H1 (cell line): ENCODE measurements around the gene KCMF1. TPM values are rescaled to one million over a fixed set of nuclear protein-coding genes. Genes with fewer than 3 reads are reported as not detected.
A peak's percentile ranks its signal among the peaks of the same experiment; 100 is the strongest.

Experiments used
- CTCF ChIA-PET: fragments of 300-600 bp; sonication (Branson Sonifier 250); formaldehyde crosslinking; loops from one replicate; lab custom pipeline; 2021; ENCODE audit not compliant: partially characterized antibody; lab: Charles Lee
- POLR2A ChIA-PET: fragments of 300-600 bp; sonication (Branson Sonifier 250); formaldehyde crosslinking; loops from one replicate; lab custom pipeline; 2021; ENCODE audit warnings: inconsistent platforms; ENCODE audit not compliant: partially characterized antibody; lab: Charles Lee
- DNase-seq, 2 experiments: peaks; one replicate each; pipeline versions ENCODE4 v3.0.0 to v3.0.0-alpha.2; 2010 to 2022; ENCODE audit warnings: low spot score in 2 of 2, low read depth in 1 of 2, mixed read lengths in 1 of 2
- FAIRE-seq: peaks from 2 replicates; lab custom pipeline; 2011; peaks lifted over from hg19 to GRCh38; lab: Jason Lieb, UNC
- H2AFZ ChIP-seq: 2 replicates; pipeline ENCODE4 v1.8.1; 2012; ENCODE audit warnings: low read length, inconsistent platforms
- H2AK5ac ChIP-seq: 2 replicates; pipeline ENCODE4 v1.6.1; 2013; ENCODE audit warnings: low read depth, low read length
- H2BK120ac ChIP-seq: replicated peaks from 2 replicates; pipeline ENCODE3; 2013; ENCODE audit warnings: low read depth, low read length, inconsistent platforms
- H2BK12ac ChIP-seq: 2 replicates; pipeline ENCODE4 v1.6.1; 2013; ENCODE audit warnings: low read depth, low read length
- H2BK15ac ChIP-seq: 2 replicates; pipeline ENCODE4 v1.6.1; 2013; ENCODE audit warnings: low read length
- H2BK20ac ChIP-seq: 2 replicates; pipeline ENCODE4 v1.6.1; 2013; ENCODE audit warnings: low read length
- H2BK5ac ChIP-seq: 2 replicates; pipeline ENCODE4 v1.6.1; 2013; ENCODE audit warnings: low read depth, low read length
- H3K14ac ChIP-seq: 2 replicates; pipeline ENCODE4 v1.6.1; 2013; ENCODE audit warnings: inconsistent platforms; ENCODE audit not compliant: insufficient read length
- H3K18ac ChIP-seq: 2 replicates; pipeline ENCODE4 v1.6.1; 2013; ENCODE audit warnings: low read length; ENCODE audit errors: extremely low read depth
- H3K23ac ChIP-seq: 2 replicates; pipeline ENCODE4 v1.6.1; 2013; ENCODE audit warnings: inconsistent platforms; ENCODE audit not compliant: insufficient read length
- H3K23me2 ChIP-seq: 2 replicates; pipeline ENCODE4 v1.6.1; 2013; ENCODE audit warnings: low read depth, low read length
- H3K27ac ChIP-seq: 2 replicates; pipeline ENCODE4 v1.6.1; 2011; ENCODE audit warnings: low read depth, low read length, inconsistent platforms
- H3K27me3 ChIP-seq, 4 experiments: replicated peaks in 1 of 4; 1 replicate in 1 of 4; 2 replicates in 3 of 4; pipeline versions ENCODE4 v1.6.1 to v1.8.1; 2011 to 2013; ENCODE audit warnings: low read length in 3 of 4, mild to moderate bottlenecking in 3 of 4, inconsistent platforms in 2 of 4, mixed read lengths in 2 of 4, moderate library complexity in 1 of 4; ENCODE audit not compliant: control insufficient read depth in 3 of 4, insufficient read depth in 3 of 4; ENCODE audit errors: extremely low read depth in 1 of 4
- H3K36me3 ChIP-seq, 4 experiments: 2 replicates each; pipeline versions ENCODE4 v1.6.1 to v1.8.1; 2011 to 2013; ENCODE audit warnings: mild to moderate bottlenecking in 4 of 4, low read length in 3 of 4, moderate library complexity in 2 of 4, control low read depth in 1 of 4, inconsistent platforms in 1 of 4; ENCODE audit not compliant: insufficient read depth in 4 of 4, control insufficient read depth in 2 of 4
- H3K4ac ChIP-seq: replicated peaks from 2 replicates; pipeline ENCODE3; 2013; ENCODE audit warnings: low read length, low read depth, mixed read lengths, inconsistent platforms; ENCODE audit not compliant: insufficient read length
- H3K4me1 ChIP-seq, 4 experiments: replicated peaks in 1 of 4; 1 replicate in 1 of 4; 2 replicates in 3 of 4; pipeline versions ENCODE4 v1.6.1 to v1.8.1; 2011 to 2013; ENCODE audit warnings: low read length in 3 of 4, inconsistent platforms in 2 of 4, mixed read lengths in 1 of 4; ENCODE audit not compliant: insufficient read depth in 4 of 4, control insufficient read depth in 3 of 4
- H3K4me2 ChIP-seq, 2 experiments: 2 replicates each; pipeline versions ENCODE4 v1.6.1 to v1.8.1; 2011 to 2013; ENCODE audit warnings: low read depth in 2 of 2, low read length in 2 of 2, control low read depth in 1 of 2, inconsistent platforms in 1 of 2, mild to moderate bottlenecking in 1 of 2; ENCODE audit not compliant: insufficient read depth in 1 of 2
- H3K4me3 ChIP-seq, 4 experiments: fragments of 200-600, 300-600 bp in 1 of 4; sonication (generic), shearing (Covaris generic), sonication (Bioruptor Twin) in 1 of 4; 2 replicates each; pipeline versions ENCODE4 v1.5.1 to v1.8.1; 2011 to 2016; ENCODE audit warnings: low read length in 4 of 4, low read depth in 3 of 4, control low read depth in 2 of 4, inconsistent platforms in 2 of 4, mild to moderate bottlenecking in 2 of 4, mixed read lengths in 1 of 4, moderate library complexity in 1 of 4; ENCODE audit not compliant: insufficient read depth in 2 of 4; ENCODE audit errors: extremely low read depth in 1 of 4
- H3K56ac ChIP-seq: replicated peaks from 2 replicates; pipeline ENCODE3; 2013; ENCODE audit warnings: low read depth, mild to moderate bottlenecking, mixed read lengths, low read length, inconsistent platforms; ENCODE audit not compliant: insufficient read length
- H3K79me1 ChIP-seq: 2 replicates; pipeline ENCODE4 v1.6.1; 2013; ENCODE audit warnings: low read depth, low read length, control low read depth
- H3K79me2 ChIP-seq, 2 experiments: 2 replicates each; pipeline versions ENCODE4 v1.6.1 to v1.8.1; 2012 to 2013; ENCODE audit warnings: low read length in 2 of 2, mild to moderate bottlenecking in 2 of 2, inconsistent platforms in 1 of 2; ENCODE audit not compliant: insufficient read depth in 2 of 2, control insufficient read depth in 1 of 2
- H3K9ac ChIP-seq, 4 experiments: replicated peaks in 1 of 4; 1 replicate in 1 of 4; 2 replicates in 3 of 4; pipeline versions ENCODE4 v1.6.1 to v1.8.1; 2011 to 2013; ENCODE audit warnings: low read depth in 3 of 4, low read length in 3 of 4, control low read depth in 2 of 4, mild to moderate bottlenecking in 2 of 4, moderate library complexity in 2 of 4, inconsistent platforms in 1 of 4; ENCODE audit errors: extremely low read depth in 1 of 4
- H3K9me3 ChIP-seq, 2 experiments: 2 replicates each; pipeline versions ENCODE4 v1.6.1 to v1.8.1; 2012 to 2013; ENCODE audit warnings: mild to moderate bottlenecking in 2 of 2, moderate library complexity in 2 of 2, control low read depth in 1 of 2, inconsistent platforms in 1 of 2, low read depth in 1 of 2, low read length in 1 of 2, mixed read lengths in 1 of 2; ENCODE audit not compliant: insufficient read depth in 2 of 2
- H4K20me1 ChIP-seq, 2 experiments: replicated peaks in 1 of 2; 2 replicates each; pipeline versions ENCODE3 to v1.8.1; 2011 to 2013; ENCODE audit warnings: inconsistent platforms in 2 of 2, low read length in 2 of 2, mild to moderate bottlenecking in 1 of 2; ENCODE audit not compliant: insufficient read depth in 2 of 2, control insufficient read depth in 1 of 2
- H4K5ac ChIP-seq: 2 replicates; pipeline ENCODE4 v1.6.1; 2013; ENCODE audit warnings: low read length, low read depth, mixed read lengths, inconsistent platforms; ENCODE audit not compliant: insufficient read length
- H4K8ac ChIP-seq: 2 replicates; pipeline ENCODE4 v1.8.0; 2013; ENCODE audit warnings: mild to moderate bottlenecking, moderate library complexity, low read length, inconsistent platforms; ENCODE audit not compliant: insufficient read depth; ENCODE audit errors: extremely low read depth
- H4K91ac ChIP-seq: replicated peaks from 2 replicates; pipeline ENCODE3; 2013; ENCODE audit warnings: low read length, mixed read lengths, inconsistent platforms; ENCODE audit not compliant: insufficient read length
- BCL11A ChIP-seq, 2 experiments: IDR thresholded peaks; one replicate each; pipeline ENCODE4 v1.6.1; 2011; ENCODE audit warnings: low read depth in 2 of 2, low read length in 2 of 2, mild to moderate bottlenecking in 2 of 2
- CBX5 ChIP-seq: fragments of 300-800, 300-1000 bp; sonication (generic); IDR thresholded peaks from 2 replicates; pipeline ENCODE4 v1.7.1; 2016; ENCODE audit warnings: antibody characterized with exemption, low read length, low read depth
- CTBP2 ChIP-seq: IDR thresholded peaks from 2 replicates; pipeline ENCODE4 v1.7.0; 2011; ENCODE audit warnings: borderline replicate concordance, mild to moderate bottlenecking, moderate library complexity, mixed read lengths, low read length; ENCODE audit not compliant: insufficient read depth, insufficient read length
- POU5F1 ChIP-seq: IDR thresholded peaks from 2 replicates; pipeline ENCODE4 v1.6.1; 2011; ENCODE audit warnings: low read depth, mild to moderate bottlenecking, low read length, moderate library complexity
- RNF2 ChIP-seq: fragments of 200-900, 300-1000 bp; sonication (generic); IDR thresholded peaks from 2 replicates; pipeline ENCODE4 v1.7.1; 2016; ENCODE audit warnings: borderline replicate concordance, low read depth, mild to moderate bottlenecking, antibody characterized with exemption, low read length; ENCODE audit not compliant: poor library complexity, severe bottlenecking; ENCODE audit errors: missing control alignments
- SAP30 ChIP-seq: fragments of 300-600 bp; sonication (generic); IDR thresholded peaks from 2 replicates; pipeline ENCODE4 v1.7.1; 2012; ENCODE audit warnings: low read length, moderate library complexity, mild to moderate bottlenecking, inconsistent platforms; ENCODE audit not compliant: insufficient read depth, insufficient replicate concordance
- SP1 ChIP-seq: IDR thresholded peaks from 2 replicates; pipeline ENCODE4 v1.6.1; 2011; ENCODE audit warnings: low read depth, low read length
- SRF ChIP-seq: IDR thresholded peaks from 2 replicates; pipeline ENCODE4 v1.6.1; 2011; ENCODE audit warnings: mild to moderate bottlenecking, low read depth, low read length, moderate library complexity
- YY1 ChIP-seq: IDR thresholded peaks from 2 replicates; pipeline ENCODE4 v1.6.1; 2011; ENCODE audit warnings: low read depth, mild to moderate bottlenecking, low read length
- WGBS, 2 experiments: shearing (Covaris generic) in 1 of 2; methylation state at CpG; one replicate each; pipeline versions ENCODE4 v1.1.6 to v1.1.7; 2013 to 2015; ENCODE audit warnings: low lambda C conversion rate in 2 of 2, mixed read lengths in 2 of 2, inconsistent platforms in 1 of 2, low coverage in 1 of 2, missing lambda C conversion rate in 1 of 2; ENCODE audit not compliant: insufficient replicate concordance in 2 of 2, insufficient coverage in 1 of 2, insufficient read length in 1 of 2; ENCODE audit errors: extremely low coverage in 1 of 2, missing lambda C conversion rate in 1 of 2; 5-methylcytosine and 5-hydroxymethylcytosine counted together
- polyA plus RNA-seq, 7 experiments: library from polyadenylated mRNA; depleted of rRNA in 3 of 7; stranded (reverse) in 5 of 7; unstranded in 2 of 7; fragments of >200 nt in 5 of 7; fragments of 200-250 nt in 2 of 7; gene quantifications; 1 replicate in 5 of 7; 2 replicates in 1 of 7; 4 replicates in 1 of 7; pipeline versions ENCODE4 v1.2.1 to v1.2.3, GENCODE V29; 2011 to 2013; ENCODE audit warnings: missing spikeins in 2 of 7, mixed read lengths in 2 of 7
- total RNA-seq: library from RNA; stranded (reverse); fragmentation: NEBNext Ultra II Directional; extraction: Animal tissue kit (Norgen Biotek cat#: 25700); gene quantifications from 2 replicates; pipeline ENCODE4 v1.2.1, GENCODE V29; 2021
- TF ChIP-seq, protein P1 (sequence below): IDR thresholded peaks from 2 replicates; pipeline ENCODE4 v1.6.1; 2011; ENCODE audit warnings: low read depth, mild to moderate bottlenecking, low read length; ENCODE audit not compliant: insufficient read depth
- TF ChIP-seq, protein P2 (sequence below): IDR thresholded peaks from 2 replicates; pipeline ENCODE4 v1.6.1; 2012; ENCODE audit warnings: low read length, inconsistent platforms

The KCMF1 gene
- total and polyA plus RNA-seq, 2 of the 8 experiments (the other 6 are each of a cell fraction or from before 2014, with no cell fraction given): 86.9 to 149 TPM

DNA sequence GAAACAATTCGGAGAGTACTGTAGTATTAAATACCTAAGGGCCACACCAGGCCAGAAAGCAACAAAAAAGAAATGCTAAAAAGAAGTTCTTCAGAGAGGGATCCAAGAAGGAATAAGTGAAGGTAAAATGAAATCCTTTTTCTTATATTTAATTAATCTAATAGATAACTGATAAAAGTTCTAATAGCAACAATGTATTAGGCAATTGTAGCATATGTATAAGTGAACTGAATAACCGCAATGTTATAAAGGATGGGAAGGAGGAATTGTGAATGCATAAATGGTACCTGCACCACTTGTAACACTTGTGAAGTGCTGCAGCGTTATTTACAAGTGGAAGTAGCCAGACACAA, 43.7 kb upstream of the KCMF1 start:
- Histone ChIP-seq H3K56ac (peak overlapping the region; percentile 39), H3K4ac (no peak overlapping the region), H3K27me3 (peaks cover 0 to 9% (median 3%) of the 10 kb centered on the region in 4 experiments; a peak in 2 of 7 replicates), H2AFZ (no peak overlapping the region), H2BK12ac (no peak overlapping the region), H3K23me2 (no peaks in the 10 kb centered on the region), H3K9ac (no peak overlapping the region), H3K79me2 (no peaks in the 10 kb centered on the region), H3K4me1 (peaks cover 0 to 10% (median 2%) of the 10 kb centered on the region in 4 experiments; a peak in 2 of 7 replicates), H3K18ac (no peak overlapping the region), H3K79me1 (no peaks in the 10 kb centered on the region), H3K27ac (no peak overlapping the region), H3K4me3 (peak overlapping the region in 1 of 4 experiments; percentile 53; a peak in 3 of 8 replicates), H2BK120ac (no peak overlapping the region), H2BK15ac (no peak overlapping the region), H4K20me1 (no peaks in the 10 kb centered on the region), H3K14ac (no peak overlapping the region), H4K5ac (no peak overlapping the region), H3K23ac (no peak overlapping the region), H4K91ac (no peak overlapping the region), H2AK5ac (no peak overlapping the region), H2BK5ac (no peak overlapping the region), H3K36me3 (no peaks in the 10 kb centered on the region), H4K8ac (no peak overlapping the region), H2BK20ac (no peak overlapping the region), H3K9me3 (no peaks in the 10 kb centered on the region), H3K4me2 (peak overlapping the region in 1 of 2 experiments; percentile 13; a peak in 1 of 4 replicates)
- DNase-seq (no peak), FAIRE-seq (no peak)
- CTCF ChIA-PET: interaction anchor here (1.1 to 3.8 kb wide), 9 partner anchors 11 to 358 kb away, joined by 3 to 54 read pairs (median 22); partner anchors contain the start of genes TMSB10 and TRABD2A
- WGBS, 2 experiments: 52% methylated on average over 3 of the region's 3 CpGs; no CpG with 5 or more reads in 1 of the 2 experiments
- POLR2A ChIA-PET: interaction anchor here (2.9 kb wide), 1 partner anchor 12 kb away, joined by 10 read pairs; no protein-coding TSS in a partner anchor
- TF ChIP-seq SAP30 (no peak), BCL11A (IDR thresholded peaks at IDR 0.05; ENCODE audit: low read depth in 2 of 2, low read length in 2 of 2) (no peak), SRF (no peak), CBX5 (no peak), POU5F1 (no peak), CTBP2 (no peak), SP1 (no peak), YY1 (no peak), RNF2 (no peak)
- TF ChIP-seq, protein P1, sequence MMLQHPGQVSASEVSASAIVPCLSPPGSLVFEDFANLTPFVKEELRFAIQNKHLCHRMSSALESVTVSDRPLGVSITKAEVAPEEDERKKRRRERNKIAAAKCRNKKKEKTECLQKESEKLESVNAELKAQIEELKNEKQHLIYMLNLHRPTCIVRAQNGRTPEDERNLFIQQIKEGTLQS: no peak
- TF ChIP-seq, protein P2, sequence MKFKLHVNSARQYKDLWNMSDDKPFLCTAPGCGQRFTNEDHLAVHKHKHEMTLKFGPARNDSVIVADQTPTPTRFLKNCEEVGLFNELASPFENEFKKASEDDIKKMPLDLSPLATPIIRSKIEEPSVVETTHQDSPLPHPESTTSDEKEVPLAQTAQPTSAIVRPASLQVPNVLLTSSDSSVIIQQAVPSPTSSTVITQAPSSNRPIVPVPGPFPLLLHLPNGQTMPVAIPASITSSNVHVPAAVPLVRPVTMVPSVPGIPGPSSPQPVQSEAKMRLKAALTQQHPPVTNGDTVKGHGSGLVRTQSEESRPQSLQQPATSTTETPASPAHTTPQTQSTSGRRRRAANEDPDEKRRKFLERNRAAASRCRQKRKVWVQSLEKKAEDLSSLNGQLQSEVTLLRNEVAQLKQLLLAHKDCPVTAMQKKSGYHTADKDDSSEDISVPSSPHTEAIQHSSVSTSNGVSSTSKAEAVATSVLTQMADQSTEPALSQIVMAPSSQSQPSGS: no peak
